ENCODE measurements around the gene POLA2.

Gene POLA2

DNA sequence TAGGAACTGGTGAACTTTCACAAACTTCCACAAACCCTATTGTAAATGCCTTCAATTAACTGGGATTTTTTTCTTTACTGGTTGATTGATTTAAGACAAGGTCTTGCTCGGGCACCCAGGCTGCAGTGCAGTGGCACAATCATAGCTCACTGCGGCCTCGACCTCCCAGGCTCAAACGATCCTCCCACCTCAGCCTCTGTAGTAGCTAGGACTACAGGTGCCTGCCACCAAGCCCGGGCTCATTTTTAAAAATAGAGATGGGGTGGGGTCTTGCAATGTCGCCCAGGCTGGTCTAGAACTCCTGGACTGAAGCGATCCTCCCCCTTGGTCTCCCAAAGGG, 35.7 kb upstream of the POLA2 start:
- TF ChIP-seq, protein P1, sequence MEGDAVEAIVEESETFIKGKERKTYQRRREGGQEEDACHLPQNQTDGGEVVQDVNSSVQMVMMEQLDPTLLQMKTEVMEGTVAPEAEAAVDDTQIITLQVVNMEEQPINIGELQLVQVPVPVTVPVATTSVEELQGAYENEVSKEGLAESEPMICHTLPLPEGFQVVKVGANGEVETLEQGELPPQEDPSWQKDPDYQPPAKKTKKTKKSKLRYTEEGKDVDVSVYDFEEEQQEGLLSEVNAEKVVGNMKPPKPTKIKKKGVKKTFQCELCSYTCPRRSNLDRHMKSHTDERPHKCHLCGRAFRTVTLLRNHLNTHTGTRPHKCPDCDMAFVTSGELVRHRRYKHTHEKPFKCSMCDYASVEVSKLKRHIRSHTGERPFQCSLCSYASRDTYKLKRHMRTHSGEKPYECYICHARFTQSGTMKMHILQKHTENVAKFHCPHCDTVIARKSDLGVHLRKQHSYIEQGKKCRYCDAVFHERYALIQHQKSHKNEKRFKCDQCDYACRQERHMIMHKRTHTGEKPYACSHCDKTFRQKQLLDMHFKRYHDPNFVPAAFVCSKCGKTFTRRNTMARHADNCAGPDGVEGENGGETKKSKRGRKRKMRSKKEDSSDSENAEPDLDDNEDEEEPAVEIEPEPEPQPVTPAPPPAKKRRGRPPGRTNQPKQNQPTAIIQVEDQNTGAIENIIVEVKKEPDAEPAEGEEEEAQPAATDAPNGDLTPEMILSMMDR (IDR thresholded peaks at IDR 0.05) = no peak

GRCh38 chr11:65227879-65228278, 33.9 kb upstream of the POLA2 start:
- TF ChIP-seq, protein P1 (IDR thresholded peaks at IDR 0.05) = no peak

DNA sequence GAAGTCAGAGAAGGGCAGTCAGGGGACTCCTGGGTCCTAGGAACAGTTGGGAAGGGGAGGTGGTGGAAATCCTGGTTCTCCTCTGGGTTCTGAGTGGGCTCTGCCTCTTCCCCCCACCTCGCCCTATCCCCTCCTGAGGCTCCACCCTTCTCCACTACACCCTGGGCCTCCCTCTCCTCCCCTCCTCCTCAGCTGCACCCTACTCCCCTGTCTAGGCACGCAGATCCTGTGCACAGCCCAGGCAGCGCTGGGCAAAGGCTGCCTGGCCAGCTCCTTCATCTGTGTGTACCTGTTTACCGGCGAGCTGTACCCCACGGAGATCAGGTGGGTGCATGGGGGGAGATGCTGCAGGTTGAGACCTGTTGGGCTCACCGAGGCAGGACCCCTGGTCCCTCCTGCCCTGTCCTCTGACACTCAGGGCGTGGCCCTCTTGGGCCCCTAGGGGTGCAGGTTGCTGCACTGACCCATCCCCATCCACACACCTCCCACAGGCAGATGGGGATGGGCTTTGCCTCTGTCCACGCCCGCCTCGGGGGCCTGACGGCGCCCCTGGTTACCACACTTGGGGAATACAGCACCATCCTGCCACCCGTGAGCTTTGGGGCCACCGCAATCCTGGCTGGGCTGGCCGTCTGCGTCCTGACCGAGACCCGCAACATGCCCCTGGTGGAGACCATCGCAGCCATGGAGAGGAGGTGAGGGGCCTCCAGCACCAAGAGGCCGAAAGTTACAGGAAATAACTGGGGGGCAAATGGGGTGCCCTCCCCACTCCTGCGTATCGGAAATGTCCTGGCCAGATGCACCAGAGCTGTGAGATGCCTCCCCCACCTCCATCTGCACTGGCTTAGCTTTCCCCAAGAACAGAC, 25.3 kb upstream of the POLA2 start:
- TF ChIP-seq, protein P1 (IDR thresholded peaks at IDR 0.05) = no peak

DNA sequence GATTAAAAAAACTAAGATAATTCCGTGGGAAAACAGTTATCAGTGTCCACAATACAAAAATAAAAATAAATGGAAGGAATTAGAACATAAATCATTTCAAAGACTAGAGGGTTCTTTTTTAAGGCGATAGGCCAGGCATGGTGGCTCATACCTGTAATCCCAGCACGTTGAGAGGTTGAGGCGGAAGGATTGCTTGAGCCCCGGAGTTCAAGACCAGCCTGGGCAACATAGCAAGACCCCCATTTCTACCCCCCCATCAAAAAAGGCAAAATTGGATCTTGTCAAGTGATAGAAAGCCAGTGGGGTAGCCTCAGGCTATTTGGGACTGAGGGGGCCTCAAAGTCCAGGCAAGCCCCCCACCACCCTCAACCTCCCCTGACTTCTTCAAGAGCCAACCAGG, 20.6 kb upstream of the POLA2 start:
- TF ChIP-seq, protein P1 (IDR thresholded peaks at IDR 0.05) = no peak

DNA sequence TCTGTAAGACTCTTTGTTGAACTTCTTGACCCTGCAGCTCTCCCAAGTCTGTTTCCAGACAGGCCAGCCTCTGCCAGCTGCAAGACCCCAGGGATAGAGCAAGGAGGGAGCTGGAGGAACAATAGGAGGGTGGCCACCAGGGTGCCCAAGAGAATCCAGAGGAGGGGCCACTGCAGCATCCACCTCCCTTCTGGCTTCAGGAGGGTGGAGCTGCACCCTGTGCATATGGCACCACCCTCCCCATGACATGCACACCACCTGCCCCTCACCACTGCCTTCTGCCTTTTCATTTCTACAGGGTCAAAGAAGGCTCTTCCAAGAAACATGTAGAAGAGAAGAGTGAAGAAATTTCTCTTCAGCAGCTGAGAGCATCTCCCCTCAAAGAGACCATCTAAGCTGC, 20.1 kb upstream of the POLA2 start:
- TF ChIP-seq, protein P1 (IDR thresholded peaks at IDR 0.05) = no peak

- TF ChIP-seq, protein P1 (IDR thresholded peaks at IDR 0.05) = no peak
These were observed 19.4 kb upstream of the POLA2 start for GRCh38 chr11:65242389-65242788.

- TF ChIP-seq, protein P1 (IDR thresholded peaks at IDR 0.05) = no peak
These were observed 18.0 kb upstream of the POLA2 start for GRCh38 chr11:65243797-65244196.
